Dermis blood vessel endothelial cell (primary cell): ENCODE results near the gene SLC16A5. TPM values are rescaled to one million over a fixed set of nuclear protein-coding genes. Genes with fewer than 3 reads are reported as not detected.
A peak's percentile ranks its signal among the peaks of the same experiment; 100 is the strongest.
"Not testable (repeated sequence)": the region's sequence is repeated elsewhere in the genome, so short reads cannot be mapped to it uniquely, and the experiment has no call there.

Source experiments
- DNase-seq: peaks from one replicate; pipeline ENCODE4 v3.0.0; 2010
- total RNA-seq: library from RNA; depleted of rRNA; stranded (reverse); fragments of >200 nt; gene quantifications from 2 replicates; pipeline ENCODE4 v1.2.3, GENCODE V29; 2014

Gene SLC16A5
- total RNA-seq, 1 donor from 2014 or later: 11.4 TPM

- no peak for DNase-seq
These were observed 24.1 kb downstream of the SLC16A5 start for GRCh38 chr17:75111777-75112335.

GRCh38 chr17:75113798-75114551 lies 26.2 kb downstream of the SLC16A5 start:
- DNase-seq: peak; percentile 96

GRCh38 chr17:75114552-75115314 lies 27.0 kb downstream of the SLC16A5 start:
- DNase-seq: no peak

- no peak for DNase-seq
These were observed 27.8 kb downstream of the SLC16A5 start for GRCh38 chr17:75115555-75115954.

GRCh38 chr17:75116737-75117136 lies 29.0 kb downstream of the SLC16A5 start:
- DNase-seq: no peak

GRCh38 chr17:75118307-75118706 lies 30.6 kb downstream of the SLC16A5 start:
- DNase-seq: no peak

- DNase-seq: peak; percentile 83
These were observed 36.5 kb downstream of the SLC16A5 start for GRCh38 chr17:75124041-75124818.

- DNase-seq: no peak
These were observed 37.0 kb downstream of the SLC16A5 start for GRCh38 chr17:75124819-75125162.

- DNase-seq: no peak
These were observed 38.2 kb downstream of the SLC16A5 start for GRCh38 chr17:75125984-75126383.

- DNase-seq: no peak
These were observed 39.2 kb downstream of the SLC16A5 start for GRCh38 chr17:75126954-75127353.

GRCh38 chr17:75127936-75128335 lies 40.2 kb downstream of the SLC16A5 start:
- not testable (repeated sequence) for DNase-seq

- DNase-seq: no peak
These were observed 41.1 kb downstream of the SLC16A5 start for GRCh38 chr17:75128694-75129505.

GRCh38 chr17:75129576-75129975 lies 41.8 kb downstream of the SLC16A5 start:
- DNase-seq: no peak

- DNase-seq: no peak
These were observed 42.4 kb downstream of the SLC16A5 start for GRCh38 chr17:75130059-75130631.

GRCh38 chr17:75130632-75131277 lies 43.0 kb downstream of the SLC16A5 start:
- DNase-seq: peak; percentile 79

GRCh38 chr17:75131278-75132017 lies 43.7 kb downstream of the SLC16A5 start, which contains the start of gene NT5C:
TSS of gene NT5C (minus strand) at chr17:75131742. CDS start at chr17:75131707, 35 bp downstream.
- DNase-seq: peak; percentile 79

- DNase-seq: not testable (repeated sequence)
These were observed 44.6 kb downstream of the SLC16A5 start for GRCh38 chr17:75132018-75133000.

GRCh38 chr17:75133001-75133400 lies 45.2 kb downstream of the SLC16A5 start:
- DNase-seq: no peak
